ENCODE data around the gene MAPK14. TPM values are rescaled to one million over a fixed set of nuclear protein-coding genes. Genes with fewer than 3 reads are reported as not detected.

Gene MAPK14
- total and polyA plus RNA-seq, 9 of the 15 experiments (the other 6 are each of a cell fraction or from before 2014, with no cell fraction given) = 8.8 to 62.7 (median 35.5) TPM

GRCh38 chr6:36025260-36025931 is 2.2 kb upstream of the MAPK14 start (continued):
- TF ChIP-seq, protein P1, sequence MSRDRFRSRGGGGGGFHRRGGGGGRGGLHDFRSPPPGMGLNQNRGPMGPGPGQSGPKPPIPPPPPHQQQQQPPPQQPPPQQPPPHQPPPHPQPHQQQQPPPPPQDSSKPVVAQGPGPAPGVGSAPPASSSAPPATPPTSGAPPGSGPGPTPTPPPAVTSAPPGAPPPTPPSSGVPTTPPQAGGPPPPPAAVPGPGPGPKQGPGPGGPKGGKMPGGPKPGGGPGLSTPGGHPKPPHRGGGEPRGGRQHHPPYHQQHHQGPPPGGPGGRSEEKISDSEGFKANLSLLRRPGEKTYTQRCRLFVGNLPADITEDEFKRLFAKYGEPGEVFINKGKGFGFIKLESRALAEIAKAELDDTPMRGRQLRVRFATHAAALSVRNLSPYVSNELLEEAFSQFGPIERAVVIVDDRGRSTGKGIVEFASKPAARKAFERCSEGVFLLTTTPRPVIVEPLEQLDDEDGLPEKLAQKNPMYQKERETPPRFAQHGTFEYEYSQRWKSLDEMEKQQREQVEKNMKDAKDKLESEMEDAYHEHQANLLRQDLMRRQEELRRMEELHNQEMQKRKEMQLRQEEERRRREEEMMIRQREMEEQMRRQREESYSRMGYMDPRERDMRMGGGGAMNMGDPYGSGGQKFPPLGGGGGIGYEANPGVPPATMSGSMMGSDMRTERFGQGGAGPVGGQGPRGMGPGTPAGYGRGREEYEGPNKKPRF (IDR thresholded peaks at IDR 0.05; ENCODE audit: low read depth, low read length) = no peak
- no peak for TF ChIP-seq HINFP (tag; conservative IDR thresholded peaks at IDR 0.05; ENCODE audit: low read depth)
- no peak for TF ChIP-seq GTF2B (IDR thresholded peaks at IDR 0.05; ENCODE audit: extremely low read depth, insufficient read length)
- TF ChIP-seq DPF2 (IDR thresholded peaks at IDR 0.05) = peak; percentile 94
- peak; percentile 56 for TF ChIP-seq MEIS2 (IDR thresholded peaks at IDR 0.05; ENCODE audit: partially characterized antibody)
- TF ChIP-seq MECOM (CRISPR knock-in tag; IDR thresholded peaks at IDR 0.05) = no peak
- TF ChIP-seq NR3C1 (CRISPR knock-in tag; IDR thresholded peaks at IDR 0.05) = no peak
- no peak for TF ChIP-seq MTF1 (CRISPR knock-in tag; IDR thresholded peaks at IDR 0.05; ENCODE audit: borderline replicate concordance)
- TF ChIP-seq, protein P2, sequence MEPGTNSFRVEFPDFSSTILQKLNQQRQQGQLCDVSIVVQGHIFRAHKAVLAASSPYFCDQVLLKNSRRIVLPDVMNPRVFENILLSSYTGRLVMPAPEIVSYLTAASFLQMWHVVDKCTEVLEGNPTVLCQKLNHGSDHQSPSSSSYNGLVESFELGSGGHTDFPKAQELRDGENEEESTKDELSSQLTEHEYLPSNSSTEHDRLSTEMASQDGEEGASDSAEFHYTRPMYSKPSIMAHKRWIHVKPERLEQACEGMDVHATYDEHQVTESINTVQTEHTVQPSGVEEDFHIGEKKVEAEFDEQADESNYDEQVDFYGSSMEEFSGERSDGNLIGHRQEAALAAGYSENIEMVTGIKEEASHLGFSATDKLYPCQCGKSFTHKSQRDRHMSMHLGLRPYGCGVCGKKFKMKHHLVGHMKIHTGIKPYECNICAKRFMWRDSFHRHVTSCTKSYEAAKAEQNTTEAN (CRISPR knock-in tag; IDR thresholded peaks at IDR 0.05) = no peak
- TF ChIP-seq, protein P3, sequence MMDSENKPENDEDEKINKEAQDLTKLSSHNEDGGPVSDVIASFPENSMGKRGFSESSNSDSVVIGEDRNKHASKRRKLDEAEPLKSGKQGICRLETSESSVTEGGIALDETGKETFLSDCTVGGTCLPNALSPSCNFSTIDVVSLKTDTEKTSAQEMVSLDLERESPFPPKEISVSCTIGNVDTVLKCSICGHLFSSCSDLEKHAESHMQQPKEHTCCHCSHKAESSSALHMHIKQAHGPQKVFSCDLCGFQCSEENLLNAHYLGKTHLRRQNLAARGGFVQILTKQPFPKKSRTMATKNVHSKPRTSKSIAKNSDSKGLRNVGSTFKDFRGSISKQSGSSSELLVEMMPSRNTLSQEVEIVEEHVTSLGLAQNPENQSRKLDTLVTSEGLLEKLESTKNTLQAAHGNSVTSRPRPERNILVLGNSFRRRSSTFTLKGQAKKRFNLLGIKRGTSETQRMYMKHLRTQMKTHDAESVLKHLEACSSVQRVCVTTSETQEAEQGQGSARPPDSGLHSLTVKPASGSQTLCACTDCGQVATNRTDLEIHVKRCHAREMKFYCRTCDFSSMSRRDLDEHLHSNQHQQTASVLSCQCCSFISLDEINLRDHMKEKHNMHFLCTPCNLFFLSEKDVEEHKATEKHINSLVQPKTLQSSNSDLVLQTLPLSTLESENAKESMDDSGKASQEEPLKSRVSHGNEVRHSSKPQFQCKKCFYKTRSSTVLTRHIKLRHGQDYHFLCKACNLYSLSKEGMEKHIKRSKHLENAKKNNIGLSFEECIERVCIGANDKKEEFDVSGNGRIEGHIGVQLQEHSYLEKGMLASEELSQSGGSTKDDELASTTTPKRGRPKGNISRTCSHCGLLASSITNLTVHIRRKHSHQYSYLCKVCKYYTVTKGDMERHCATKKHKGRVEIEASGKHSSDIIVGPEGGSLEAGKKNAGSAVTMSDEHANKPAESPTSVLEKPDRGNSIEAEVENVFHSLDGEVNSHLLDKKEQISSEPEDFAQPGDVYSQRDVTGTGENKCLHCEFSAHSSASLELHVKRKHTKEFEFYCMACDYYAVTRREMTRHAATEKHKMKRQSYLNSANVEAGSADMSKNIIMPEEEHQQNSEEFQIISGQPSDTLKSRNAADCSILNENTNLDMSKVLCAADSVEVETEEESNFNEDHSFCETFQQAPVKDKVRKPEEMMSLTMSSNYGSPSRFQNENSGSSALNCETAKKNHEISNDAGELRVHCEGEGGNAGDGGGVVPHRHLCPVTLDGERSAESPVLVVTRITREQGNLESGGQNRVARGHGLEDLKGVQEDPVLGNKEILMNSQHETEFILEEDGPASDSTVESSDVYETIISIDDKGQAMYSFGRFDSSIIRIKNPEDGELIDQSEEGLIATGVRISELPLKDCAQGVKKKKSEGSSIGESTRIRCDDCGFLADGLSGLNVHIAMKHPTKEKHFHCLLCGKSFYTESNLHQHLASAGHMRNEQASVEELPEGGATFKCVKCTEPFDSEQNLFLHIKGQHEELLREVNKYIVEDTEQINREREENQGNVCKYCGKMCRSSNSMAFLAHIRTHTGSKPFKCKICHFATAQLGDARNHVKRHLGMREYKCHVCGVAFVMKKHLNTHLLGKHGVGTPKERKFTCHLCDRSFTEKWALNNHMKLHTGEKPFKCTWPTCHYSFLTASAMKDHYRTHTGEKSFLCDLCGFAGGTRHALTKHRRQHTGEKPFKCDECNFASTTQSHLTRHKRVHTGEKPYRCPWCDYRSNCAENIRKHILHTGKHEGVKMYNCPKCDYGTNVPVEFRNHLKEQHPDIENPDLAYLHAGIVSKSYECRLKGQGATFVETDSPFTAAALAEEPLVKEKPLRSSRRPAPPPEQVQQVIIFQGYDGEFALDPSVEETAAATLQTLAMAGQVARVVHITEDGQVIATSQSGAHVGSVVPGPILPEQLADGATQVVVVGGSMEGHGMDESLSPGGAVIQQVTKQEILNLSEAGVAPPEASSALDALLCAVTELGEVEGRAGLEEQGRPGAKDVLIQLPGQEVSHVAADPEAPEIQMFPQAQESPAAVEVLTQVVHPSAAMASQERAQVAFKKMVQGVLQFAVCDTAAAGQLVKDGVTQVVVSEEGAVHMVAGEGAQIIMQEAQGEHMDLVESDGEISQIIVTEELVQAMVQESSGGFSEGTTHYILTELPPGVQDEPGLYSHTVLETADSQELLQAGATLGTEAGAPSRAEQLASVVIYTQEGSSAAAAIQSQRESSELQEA (IDR thresholded peaks at IDR 0.05; ENCODE audit: low read depth) = no peak
- no peak for TF ChIP-seq NR2C2 (CRISPR knock-in tag; IDR thresholded peaks at IDR 0.05)
- no peak for TF ChIP-seq NR2C2 (tag; IDR thresholded peaks at IDR 0.05)
